Measurements from ENCODE around the gene HSFX3.

Gene HSFX3

GRCh38 chrX:149498767-149499166, 51.0 kb downstream of the HSFX3 start:
- H3K4me3 ChIP-seq (ENCODE audit: low read depth, low read length): no peak overlapping the region
- no peak for TF ChIP-seq CTCF (IDR thresholded peaks at IDR 0.05; ENCODE audit: low read depth, low read length)
